Right lung (tissue), 5 donors: Measurements from ENCODE around the gene SLCO3A1. TPM values are rescaled to one million over a fixed set of nuclear protein-coding genes. Genes with fewer than 3 reads are reported as not detected.

Source experiments
- DNase-seq, 2 donors: peaks; one replicate each; pipeline ENCODE4 v3.0.0-alpha.2; 2013
- polyA plus RNA-seq, 5 donors: library from polyadenylated mRNA; unstranded; fragments of 120-200 nt; gene quantifications; one replicate each; pipeline versions ENCODE4 v1.2.1 to v1.2.3, GENCODE V29; 2013; ENCODE audit warnings: inconsistent platforms in 1 of 5, low replicate concordance in 1 of 5; ENCODE audit not compliant: insufficient read length in 5 of 5, insufficient read depth in 1 of 5

SLCO3A1 gene
- polyA plus RNA-seq, 5 donors = 9.1 to 16.4 (median 9.8) TPM

DNA sequence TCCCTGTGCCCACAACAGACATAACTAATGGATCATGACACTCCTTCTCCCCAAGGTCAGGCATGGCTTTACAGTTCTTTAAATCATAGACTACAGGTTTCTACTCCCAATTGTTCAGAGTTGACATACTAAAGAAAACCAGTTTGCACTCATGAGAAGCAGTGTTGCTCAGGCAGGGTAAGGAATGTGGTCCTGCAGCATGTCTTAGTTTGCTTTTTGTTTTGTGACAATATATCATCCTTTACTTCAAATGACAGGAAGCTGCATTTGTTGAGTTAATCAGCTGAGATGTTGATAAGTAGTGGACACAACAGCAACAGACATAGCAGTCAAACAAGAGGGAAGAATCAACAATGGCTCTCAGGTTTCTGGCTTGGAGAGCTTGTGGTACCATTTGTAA lies 267.5 kb downstream of the SLCO3A1 start:
- no peak for DNase-seq

DNA sequence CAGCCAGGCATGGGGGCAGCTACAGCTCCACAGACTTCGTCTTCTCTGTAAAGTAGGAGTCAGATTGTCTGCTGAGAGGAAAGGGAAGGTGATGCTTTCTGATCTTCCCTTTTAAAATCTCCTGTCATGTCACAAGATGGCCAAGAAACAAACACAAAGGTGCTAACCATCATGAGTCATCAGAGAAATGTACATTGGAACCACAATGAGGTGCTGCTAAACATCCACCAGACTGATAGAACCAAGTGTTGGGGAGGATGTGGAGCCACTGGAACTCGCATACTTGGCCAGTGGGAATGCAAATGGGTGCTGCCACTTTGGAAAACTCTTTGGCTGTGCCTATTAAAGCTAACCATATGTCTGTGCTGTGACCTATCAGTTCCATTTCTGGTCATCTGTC lies 268.8 kb downstream of the SLCO3A1 start:
- DNase-seq = no peak

DNA sequence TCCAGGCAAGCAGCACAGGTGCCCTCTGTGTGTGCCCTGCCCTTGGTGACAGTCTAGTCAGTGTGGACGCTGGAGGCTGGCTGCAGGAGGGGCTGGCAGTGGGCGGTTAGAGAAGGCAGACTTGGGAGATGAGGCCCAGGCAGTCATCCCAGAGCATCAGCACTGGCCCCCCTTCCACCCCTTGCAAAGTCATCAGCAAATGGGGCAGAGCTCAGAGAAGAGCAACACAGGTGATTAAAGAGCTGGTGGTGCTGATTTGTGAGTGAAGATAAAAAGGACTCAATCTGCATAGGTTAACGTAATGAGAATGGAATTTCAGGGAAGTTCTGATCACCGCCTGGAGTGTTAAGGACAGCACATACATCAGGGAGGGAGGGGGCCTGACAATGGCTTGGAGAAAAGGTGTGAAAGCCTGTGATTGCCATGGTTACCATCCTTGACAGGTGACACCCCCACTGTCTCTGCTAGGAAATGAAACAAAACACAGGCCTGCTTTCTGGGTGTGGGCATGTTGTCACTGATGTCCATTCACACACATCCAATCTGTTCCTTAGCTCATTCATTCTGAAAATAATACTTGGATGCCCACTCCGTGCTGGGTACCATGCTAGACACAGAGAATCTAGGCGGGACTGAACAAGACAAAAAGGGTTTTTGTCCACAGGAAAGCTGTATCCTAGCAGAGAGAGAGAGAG lies 270.6 kb downstream of the SLCO3A1 start:
- no peak for DNase-seq

DNA sequence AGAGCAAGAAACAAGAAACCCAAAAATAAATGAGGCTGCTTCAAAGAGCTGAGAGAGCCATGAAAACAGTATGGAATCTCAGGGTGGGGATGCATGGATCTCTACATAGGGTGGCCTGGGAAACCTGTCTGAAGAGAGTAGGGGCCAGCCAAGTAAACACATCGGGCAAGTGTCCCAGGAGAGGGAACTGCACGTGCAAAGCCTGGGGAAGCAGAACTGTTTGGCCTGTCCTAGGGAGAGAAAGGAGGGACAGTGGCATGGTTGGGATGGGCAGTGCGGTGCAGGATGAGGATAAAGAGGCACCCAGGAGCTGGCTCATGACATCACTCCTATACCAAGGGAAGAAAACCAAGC lies 271.1 kb downstream of the SLCO3A1 start:
- no peak for DNase-seq

DNA sequence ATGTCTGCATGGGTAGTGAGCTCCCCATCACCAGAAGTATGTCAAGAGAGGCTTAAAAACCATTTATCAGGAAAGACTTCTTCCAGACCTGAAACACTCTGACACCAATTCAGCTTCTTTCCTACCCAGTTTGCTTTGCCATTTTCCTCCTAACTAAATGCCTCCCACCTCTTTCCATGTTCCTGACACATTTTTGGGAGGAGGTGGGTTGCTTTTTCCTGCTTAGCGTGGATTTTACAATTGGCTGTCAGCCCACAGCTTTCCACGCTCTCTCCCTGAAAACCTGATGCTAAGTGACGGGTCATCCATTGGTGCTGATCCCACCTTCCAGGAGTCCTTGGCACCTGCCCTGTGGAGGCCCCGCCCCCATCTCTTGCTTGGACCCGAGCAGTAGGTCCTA lies 275.3 kb downstream of the SLCO3A1 start:
- no peak for DNase-seq

DNA sequence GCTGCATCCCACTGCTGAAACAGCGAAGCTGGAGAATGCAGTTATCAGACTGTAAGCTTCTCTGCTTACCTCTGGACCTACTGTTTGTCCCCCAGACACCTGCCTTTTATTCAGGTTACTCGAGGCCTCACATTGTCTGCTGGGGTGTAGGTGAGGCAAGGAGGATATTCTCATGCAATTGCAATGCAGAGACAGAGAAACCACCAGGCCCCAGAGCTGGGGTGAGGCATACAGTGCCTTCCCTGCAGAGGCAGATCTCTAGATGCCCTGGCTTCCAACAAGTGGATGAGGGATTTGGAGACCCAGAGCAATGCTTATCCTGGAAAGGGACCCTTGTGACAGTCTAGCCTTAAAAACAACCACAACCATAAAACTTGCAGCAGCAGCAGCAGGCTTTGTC lies 276.7 kb downstream of the SLCO3A1 start:
- no peak for DNase-seq

DNA sequence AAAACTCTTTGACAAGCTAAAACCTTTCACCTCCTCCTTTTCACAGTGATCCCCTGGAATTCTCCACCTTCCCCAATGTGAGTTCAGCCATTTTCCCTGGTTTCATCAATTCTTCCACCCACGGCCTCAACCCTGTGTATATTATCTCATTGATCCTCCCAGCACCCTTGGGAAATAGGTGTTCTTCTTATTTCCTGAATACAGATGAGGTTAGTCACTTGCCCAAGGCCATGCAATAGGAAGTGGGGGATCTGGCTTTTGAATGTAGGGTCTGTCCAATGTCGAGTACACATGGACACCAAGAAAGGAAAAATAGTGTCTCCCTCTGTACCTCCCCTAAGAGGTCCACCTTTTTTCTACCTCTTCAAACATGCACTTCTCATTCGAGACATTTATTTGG lies 277.4 kb downstream of the SLCO3A1 start:
- DNase-seq = no peak

DNA sequence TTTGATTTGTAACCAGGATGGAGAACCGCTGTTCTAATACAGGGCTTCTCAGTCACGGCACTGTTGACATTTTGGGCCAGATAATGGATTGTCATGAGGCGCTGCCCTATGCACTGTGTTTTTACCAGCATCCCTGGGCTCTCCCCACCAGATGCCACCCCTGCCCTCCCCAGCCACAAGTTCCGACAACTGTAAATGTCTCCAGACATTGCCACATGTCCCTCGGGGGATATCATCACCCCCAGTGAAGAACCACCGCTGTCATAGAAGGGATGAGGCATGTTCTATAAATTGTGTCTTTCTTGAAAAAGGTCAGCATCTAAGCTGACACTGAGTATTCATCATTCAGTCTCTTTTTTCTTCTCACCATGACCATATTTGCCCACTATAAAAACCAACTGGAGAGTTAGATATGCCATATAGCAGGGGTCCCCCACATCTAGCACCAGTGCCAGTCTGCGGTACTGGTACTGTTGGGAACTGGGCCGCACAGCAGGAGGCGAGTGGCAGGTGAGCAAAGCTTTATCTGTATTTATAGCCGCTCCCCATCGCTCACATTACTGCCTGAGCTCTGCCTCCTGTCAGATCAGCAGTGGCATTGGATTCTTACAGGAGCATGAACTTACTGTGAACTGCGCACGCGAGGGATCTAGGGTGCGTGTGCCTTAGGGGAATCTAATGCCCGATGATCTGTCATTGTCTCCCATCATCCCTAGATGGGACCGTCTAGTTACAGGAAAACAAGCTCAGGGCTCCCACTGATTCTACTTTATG lies 279.7 kb downstream of the SLCO3A1 start:
- no peak for DNase-seq

DNA sequence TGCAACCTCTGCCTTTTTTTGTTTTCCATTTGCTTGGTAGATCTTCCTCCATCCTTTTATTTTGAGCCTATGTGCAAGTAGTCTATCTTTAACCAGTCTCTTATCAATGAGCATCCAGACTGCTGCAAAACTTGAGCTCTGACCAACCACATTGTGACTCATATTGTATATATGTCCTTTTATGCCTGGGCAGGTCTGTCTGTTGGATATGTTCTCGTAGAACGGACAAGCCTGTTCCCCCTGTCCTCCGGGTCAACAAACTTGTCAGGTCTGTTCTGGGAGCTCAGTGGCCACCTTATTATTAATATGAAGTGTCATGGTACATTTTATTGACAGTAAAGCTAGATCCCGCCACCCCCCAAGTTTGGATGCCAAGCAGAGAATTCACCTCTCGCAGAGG lies 287.3 kb downstream of the SLCO3A1 start:
- no peak for DNase-seq

DNA sequence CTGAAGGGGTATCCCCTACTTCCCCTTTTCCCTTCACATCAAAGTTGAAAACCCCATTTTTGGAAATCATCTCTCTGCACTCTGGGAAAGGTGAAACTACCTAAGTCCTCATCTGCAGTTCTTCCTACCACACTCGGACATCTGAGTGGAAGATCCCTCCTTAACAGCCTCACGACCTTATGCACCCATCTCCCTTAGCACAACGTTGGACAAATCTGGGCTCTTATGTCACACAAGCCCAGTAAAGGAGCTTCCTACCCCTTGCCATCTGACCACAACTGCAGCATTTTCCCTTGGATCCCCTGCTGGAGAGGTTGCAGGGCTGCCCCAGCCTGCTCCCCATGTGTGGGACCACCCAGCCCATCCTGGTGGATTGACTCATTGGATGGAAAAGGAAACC lies 288.1 kb downstream of the SLCO3A1 start:
- DNase-seq = no peak

DNA sequence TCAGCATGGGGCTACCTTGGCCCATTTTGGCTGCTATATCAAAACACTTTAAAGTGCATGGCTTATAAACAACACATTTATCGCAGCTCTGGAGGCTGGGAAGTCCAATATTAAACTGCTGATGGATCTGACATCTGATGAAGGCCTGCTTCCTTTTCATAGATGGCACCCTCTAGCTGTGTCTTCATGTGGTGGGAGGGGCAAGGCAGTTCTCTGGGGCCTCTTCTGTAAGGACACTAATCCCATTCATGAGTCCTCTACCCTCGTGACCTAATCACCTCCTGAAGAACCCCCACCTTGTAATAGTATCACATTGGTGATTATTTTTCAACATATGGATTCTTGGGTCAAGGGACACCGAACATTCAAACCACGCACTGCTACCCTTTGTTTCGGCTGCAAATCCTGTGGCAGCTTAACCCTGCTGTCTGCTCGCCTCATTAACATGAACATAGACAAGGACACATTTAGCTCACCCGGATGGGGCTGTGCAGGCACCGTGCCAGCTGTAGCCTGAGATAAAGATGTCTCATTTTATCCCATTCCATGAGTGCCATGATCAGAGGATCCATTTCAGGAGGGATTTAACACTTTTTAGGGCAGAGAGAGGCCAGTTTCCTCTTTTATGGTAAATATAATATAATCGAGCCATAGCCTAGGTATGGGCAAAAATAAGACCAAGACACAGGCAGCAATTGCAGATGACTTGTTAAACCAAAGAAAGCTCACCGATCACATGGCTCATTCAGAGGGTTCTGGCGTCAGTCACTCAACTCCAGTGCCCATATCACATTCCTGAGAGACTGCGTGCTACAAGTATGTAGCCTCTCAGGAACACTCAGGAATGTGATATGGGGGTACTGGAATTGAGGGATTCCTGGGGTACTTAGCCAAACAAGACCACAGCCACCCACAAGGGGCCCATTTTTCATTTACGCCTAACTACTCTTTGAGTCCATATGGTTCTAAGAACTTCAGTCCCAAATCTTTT lies 289.0 kb downstream of the SLCO3A1 start:
- DNase-seq = no peak

DNA sequence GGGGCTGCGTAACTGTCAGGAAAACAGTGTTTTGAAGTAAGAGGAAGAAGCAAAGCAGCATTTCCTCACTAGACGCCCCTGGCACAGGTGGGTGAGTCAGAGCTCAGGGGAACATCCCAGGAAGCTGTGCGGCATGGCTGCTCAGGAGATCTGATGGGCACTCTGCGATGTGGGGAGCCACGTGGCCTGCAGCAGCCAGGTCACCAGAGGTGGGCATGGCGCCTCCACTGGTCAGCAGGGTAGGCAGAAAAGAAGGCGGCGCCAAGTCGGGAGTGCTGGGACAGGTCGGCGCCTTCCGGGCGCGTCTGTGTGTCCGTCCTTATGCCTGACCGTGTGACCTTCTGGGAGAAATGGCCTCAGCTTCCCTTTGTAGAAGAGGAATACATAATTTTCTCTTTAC lies 290.3 kb downstream of the SLCO3A1 start:
- DNase-seq = no peak

DNA sequence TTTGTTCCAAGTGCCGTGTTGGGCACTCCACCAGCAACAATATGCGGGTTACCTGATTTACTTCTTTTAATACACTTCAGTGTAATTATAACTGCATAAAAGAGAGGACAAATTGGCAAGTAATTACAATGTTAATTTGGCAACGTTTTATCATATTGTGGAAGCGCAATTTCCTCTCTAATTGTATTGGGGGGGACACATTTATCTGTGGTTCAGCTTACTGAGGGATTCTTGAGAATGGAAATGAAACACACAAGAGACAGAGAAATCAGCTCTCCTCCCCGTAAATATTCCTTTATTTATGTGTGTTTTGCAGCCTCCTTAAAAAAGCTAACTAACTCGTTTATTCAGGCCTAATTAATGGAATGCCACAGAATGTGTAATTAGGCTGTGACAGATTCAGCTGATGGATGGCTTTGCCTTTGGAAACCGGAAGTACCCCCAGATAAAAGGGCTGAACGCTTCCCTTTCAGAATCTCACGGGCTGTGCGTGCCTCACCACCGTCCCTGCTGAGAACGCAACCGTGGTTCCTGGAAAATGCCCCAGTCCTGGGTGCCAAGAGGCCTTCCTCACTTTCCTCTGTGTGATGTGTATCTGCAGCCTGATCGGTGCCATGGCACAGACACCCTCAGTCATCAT lies 293.1 kb downstream of the SLCO3A1 start:
- no peak for DNase-seq

DNA sequence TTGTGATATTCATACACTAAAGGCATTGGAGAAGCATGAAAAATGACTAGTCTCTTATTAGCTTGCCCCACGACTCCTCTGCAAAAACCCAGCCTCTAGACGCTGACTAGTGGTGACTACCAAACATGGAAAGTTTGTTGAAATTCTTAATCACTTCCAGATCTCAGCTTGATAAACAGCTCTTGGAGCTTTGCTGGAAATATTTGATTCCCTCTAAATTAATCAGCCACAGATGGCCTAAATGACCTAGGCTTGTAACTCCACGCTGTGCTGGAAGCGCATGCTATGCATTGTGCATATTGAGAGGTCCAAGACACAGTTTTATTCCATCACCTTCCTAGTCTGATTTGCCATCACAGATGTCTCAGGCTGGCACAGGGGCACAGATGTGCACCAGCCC lies 295.5 kb downstream of the SLCO3A1 start:
- DNase-seq = no peak

DNA sequence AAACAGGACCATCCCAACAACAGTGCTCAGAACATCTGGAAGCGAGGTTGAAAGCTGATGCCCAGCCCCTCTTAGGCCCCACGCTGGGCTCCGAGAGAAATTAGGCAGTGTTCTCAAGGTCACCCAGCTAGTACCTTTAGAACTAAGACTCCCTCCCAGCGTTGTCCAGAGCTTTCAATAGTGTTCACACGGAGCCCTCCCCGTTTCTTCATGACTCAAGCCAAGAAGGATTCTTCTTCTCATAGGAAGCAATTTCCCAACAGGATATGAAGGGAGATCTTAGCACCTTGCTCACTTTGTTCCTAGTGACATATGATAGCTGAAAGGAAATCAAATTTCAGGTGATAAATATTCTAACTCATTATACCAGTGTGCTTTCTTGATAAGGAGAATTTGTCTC lies 296.0 kb downstream of the SLCO3A1 start:
- DNase-seq = no peak

DNA sequence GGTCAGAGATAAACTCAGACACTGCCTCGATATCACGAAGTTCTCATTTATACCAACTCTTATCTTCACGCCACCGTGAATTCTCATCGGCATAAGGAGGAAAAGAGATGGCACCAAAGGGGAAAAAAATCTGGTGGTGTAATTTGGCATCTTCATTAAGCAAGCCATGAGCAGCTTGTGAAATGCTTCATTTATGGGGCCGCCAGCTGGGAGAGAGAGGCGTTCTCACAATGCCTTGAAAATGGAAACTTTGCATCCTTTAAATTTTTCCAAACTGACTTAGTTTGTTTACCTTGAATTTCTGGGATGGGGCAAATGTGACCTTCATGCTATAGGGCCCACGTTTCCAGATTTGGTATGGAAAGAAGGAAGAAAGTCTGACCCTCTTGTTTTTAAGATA lies 297.7 kb downstream of the SLCO3A1 start:
- no peak for DNase-seq

DNA sequence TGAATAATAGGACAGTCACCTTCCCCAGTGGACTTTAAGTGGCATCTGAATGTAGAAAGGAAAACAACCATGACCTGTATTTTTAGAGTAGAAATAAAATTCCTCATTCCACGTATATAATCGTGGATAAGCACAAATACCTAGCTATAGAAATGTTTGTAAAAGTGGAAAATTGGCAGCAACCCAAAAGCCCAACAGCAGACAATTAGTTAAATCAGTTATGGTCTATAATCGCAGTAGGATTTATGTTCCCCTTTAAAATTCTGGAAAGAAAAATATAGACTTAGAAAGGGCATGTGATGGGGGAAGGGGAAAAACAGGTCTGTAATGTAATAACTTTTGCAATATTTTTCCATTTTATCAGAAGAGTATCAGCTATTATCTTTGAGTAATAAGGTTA lies 298.2 kb downstream of the SLCO3A1 start:
- no peak for DNase-seq

DNA sequence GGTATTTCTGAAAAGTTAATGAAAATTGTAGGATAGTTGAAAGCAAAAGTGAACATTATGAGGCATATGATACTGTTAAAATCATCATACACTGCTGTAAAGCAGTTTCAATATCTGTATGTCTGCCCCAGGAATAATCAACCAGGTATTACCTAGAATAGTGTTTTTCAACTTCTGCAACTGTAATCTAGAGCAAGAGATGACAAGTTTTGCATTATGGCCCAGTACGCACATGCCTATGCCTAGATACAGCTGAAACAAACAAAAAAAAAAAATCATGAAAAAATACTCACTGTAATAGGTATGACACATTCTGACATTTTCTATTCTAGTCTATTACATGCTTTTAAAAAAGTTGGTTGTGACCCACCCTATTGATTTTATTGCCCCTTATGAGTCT lies 299.5 kb downstream of the SLCO3A1 start:
- no peak for DNase-seq

DNA sequence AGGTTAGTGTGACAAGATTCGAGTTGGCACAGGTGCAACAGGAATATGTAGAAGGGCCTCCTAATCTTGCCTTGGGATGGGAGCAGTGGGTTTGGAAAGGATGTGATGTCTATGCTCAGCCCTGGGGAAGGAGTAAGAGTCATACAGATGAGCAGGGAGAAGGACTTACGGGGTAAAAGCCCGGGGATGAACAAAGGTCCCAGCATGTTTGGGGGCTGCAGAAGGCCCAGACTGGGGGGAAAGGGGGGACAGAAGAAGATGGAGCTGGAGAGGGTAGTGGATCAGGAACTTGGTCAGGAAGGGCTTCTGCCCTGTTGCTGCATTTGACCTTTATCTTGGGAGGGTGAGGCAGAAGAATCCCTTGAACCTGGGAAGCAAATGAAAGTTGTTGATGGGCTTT lies 300.1 kb downstream of the SLCO3A1 start:
- DNase-seq = no peak

DNA sequence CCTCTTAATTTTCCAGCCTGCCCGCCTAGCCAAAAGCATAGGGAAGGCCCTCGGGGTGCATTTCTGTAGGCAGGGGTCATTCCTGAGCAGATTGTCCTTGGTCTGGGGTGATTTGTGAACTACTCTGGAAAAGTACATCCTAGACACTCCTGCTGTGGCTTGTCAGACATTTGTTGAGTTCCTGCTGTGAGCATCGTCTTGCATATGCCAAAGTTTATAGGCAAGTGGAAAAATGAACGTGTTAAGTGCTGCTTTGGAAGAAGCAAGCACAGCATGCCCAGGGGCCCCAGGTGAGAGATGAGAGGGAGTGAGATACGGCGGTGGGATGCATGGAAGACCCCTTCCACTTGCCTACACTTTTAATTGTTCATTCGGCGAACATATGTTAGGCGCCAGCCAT lies 302.4 kb downstream of the SLCO3A1 start:
- no peak for DNase-seq

DNA sequence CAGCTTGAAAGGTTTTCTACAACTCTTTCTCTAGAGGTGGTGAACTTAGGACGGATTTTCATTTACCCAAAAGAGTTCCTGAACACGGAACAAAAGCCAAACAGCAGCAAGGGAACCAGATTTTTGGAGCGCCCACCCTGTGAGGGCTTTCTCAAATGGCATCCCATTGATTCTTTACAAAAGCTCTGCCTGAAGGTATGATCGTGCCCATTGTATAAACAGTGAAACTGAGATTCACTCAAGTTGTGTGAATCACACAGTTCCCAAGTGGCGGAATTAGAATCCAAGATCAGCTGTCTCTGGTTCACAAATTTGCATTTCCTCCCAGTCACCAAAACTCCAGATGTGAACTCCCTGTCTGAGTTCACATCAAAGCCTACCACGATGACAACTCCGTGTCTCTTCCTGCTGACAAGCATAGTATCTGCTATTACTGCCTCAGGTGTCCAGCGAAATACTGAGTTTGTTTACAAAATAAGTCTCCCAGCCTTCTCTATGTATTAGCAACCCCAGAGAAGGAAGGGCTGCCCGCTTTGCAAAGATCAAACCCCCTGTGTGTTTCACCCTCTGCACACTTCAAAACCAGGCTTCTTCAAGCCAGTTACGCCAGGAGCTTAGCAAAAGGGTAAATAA lies 304.3 kb downstream of the SLCO3A1 start:
- DNase-seq = no peak

DNA sequence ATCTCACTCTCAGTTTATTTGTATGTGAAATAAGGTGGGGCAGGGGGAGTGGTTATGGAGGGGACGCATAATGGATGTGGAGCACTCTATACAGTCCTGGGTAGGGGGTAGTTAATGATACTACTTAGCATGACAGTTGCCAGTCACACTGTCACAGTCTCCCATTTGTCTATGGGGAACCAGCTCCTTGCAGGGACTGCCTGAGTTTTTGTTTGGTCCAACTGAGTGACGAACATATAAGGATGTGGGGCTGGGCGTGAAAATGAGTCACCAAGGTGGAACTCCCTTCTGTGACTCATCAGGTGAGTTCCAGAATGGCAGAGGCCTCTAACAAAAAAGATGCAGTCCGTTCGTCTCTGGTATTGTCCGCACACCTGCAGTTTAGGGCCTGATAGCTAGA lies 304.9 kb downstream of the SLCO3A1 start:
- DNase-seq = no peak
